Suppressor macrophage treated with lipopolysaccharide for 4 hours (primary cell): ENCODE measurements around the gene TM4SF1.
"Not testable (repeated sequence)": the region's sequence is repeated elsewhere in the genome, so short reads cannot be mapped to it uniquely, and the experiment has no call there.

Experiments used
- DNase-seq: peaks from one replicate; pipeline ENCODE4 v3.0.0-alpha.2; 2020

TM4SF1 gene

DNA sequence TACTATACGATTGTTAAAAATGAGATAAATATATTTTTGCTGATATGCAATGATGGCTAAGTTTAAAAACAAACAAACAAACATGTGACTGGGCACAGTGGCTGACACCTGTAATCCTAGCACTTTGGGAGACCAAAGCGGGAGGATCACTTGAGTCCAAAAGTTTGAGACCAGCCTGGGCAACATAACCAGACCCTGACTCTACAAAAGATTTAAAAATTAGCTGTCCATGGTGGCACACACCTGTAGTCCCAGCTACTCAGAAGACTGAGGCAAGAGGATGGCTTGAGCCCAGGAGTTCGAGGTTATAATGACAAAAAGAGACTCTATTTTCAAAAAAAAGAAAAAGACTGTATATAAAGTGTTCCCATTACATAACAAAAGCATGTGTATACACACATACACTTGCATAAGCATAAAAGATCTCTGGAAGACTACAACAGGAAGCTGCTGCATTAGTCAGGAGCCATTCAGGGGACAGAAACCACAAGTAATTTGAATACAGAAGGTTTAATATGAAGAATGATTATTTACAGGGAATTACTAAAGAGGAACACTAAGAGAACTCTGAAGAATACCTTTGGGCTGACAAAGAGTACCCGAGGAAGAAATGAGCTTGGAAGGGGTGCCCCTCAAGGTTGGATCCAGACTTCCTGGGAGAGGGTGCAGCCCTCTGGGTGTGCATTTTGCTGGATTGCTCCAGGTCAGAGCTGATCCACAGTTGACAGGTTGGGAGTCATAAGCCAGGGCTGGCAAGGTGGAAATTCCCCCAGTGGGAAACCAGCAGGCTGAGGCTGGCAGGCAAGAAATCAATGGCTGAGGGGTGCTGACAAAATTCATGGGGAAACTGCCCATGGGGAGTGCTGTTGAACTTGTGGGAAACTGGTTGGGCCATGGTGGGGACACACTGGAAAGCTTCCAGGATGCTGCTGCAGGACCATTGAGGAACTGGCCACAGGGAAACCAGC, 34.8 kb downstream of the TM4SF1 start:
- DNase-seq, result peak; percentile 83

DNA sequence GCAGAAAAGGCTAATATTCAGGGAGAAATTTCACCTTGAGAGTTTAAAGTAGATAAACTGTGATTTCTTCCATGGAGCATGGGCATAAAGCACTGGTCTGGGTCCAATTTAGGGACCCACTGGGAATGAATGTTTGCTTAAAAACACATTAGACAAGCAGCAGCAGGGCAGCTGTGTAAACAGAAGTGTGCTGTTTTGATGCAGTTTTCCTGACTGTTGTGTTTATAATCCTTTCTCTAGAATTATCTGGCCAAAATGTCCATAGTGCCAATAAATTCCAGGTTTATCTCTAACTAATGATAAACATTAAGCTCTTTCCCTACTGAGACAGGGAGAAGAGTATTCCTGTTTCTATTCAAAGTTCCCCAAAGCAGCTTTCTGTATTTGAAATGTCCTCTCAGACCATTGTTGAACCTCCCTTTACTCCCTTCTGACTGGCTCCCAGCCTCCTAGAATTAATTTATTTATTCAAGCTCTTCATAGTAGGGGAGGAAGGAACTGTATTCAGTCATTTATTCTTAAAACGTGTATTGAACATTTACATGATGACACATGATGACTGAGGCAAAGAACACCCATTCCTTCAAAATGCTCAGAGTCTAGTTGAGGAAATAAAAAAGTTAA, 37.0 kb downstream of the TM4SF1 start:
- peak; percentile 15 for DNase-seq

- DNase-seq, result peak; percentile 59
These were observed 37.5 kb downstream of the TM4SF1 start for GRCh38 chr3:149339931-149340309.

GRCh38 chr3:149337486-149337885, 40.0 kb downstream of the TM4SF1 start:
- not testable (repeated sequence) for DNase-seq

DNA sequence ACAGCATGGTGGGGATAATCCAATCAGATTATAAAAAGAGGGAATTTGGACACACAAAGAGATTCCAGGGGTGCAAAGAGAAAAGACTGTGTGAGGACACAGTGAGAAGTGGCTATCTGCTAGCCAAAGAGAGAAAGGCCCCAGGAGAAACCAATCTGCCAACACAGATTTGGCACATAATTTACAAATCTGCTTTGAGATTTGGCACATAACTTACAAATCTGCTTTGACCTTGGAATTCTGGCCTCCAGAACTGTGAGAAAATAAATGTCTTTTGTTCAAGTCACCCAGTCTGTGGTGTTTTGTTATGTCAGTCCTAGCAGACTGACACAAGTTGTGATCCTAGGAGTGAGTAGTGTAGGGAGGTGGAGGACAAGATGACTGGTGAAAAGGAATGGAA, 40.5 kb downstream of the TM4SF1 start:
- DNase-seq, result no peak

DNA sequence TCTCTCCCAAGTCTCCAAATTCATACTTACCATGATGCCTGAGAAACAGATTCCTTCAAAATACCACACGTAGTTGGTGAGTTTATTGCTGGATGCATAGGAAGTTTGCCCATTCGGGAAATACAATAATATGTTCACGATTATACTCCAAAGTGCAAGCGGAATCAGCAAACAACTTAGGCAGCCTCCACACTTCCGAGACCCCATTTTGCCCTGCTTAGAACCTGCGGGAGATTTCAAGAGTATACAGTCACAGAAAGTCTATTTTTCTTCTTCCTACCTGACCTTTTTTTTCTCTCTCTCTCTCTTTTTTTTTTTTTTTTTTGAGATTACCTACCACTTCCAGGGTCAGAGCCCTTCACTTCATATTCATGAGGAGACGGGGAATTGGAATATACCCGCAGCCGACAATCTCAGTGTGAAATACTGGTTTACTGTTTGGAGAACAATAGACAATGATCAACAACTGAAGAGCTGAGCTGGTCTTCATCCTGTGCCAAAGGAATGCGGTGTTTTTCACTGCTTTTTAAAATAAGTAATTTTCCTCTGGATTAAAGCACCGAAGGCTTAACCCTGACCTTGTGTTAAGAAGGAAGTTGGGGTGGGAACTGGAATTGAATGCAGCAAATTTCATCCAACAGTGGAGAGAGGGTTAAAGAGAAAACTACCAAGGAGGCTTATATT, 44.1 kb downstream of the TM4SF1 start, which contains the start of gene TM4SF18:
Gene TM4SF18 (minus strand): TSS at position 461 of the 684 bp plus-strand sequence. CDS start 254 bp downstream, at position 207.
- no peak for DNase-seq

- DNase-seq, result no peak
These were observed 44.7 kb downstream of the TM4SF1 start for GRCh38 chr3:149332771-149333170.

- DNase-seq, result no peak
These were observed 45.2 kb downstream of the TM4SF1 start for GRCh38 chr3:149332227-149332765.

- DNase-seq, result no peak
These were observed 46.1 kb downstream of the TM4SF1 start for GRCh38 chr3:149331396-149331795.

DNA sequence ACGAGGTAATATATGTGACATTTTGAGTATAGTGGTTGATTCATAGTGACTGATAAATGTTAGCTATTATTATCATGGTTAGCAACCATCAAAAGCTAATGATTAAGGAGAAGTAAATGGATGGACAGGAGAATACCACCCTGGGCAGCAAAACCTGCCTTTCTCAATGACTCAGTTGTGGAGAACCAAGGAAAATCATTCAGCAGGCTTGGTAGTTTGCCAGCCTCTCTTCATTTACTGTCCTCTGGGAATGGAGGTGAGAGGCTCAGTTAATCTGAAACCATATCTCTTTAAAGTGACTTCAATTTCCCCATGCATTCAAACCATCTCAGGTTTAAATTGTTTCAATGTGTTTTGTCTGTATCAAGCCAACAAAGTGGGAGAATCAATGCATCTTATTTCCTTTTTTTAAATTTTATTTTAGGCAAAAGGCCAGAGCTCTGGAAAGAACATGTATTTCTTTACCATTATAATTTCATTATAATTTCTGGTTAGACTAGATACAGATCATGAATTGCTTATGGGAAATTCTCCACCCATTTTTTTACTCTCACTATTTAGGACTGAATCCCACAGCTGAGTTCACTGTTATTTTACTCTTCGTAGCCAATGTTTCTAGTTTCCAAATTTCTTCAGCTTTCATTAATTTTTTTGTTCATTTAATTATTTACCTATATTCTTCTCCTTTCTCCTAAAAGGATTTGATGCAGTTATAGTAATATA, 46.7 kb downstream of the TM4SF1 start:
- DNase-seq, result no peak

- DNase-seq, result no peak
These were observed 50.3 kb downstream of the TM4SF1 start for GRCh38 chr3:149327156-149327555.

GRCh38 chr3:149325581-149325980, 51.9 kb downstream of the TM4SF1 start:
- no peak for DNase-seq

- no peak for DNase-seq
These were observed 53.1 kb downstream of the TM4SF1 start for GRCh38 chr3:149324332-149324731.

DNA sequence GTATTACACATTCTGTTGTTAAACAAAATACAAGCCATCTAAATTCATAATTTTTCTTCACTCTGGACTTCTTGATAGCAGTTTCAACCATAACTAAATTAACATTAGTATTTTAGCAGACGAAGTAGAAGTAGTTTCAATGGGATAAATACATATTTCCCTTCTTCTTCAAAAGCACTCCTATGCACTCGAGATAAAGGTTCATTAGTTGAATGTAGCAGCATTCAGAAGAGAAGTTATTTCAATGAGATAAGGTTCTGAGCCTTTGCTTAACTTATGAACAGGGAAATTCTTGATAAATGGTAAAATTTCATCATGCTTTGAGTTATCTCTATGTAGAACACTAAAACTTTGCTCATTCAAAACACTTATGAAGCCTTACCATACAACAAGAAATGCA, 55.8 kb downstream of the TM4SF1 start:
- DNase-seq, result no peak

GRCh38 chr3:149321136-149321535, 56.3 kb downstream of the TM4SF1 start:
- DNase-seq, result no peak

- DNase-seq, result no peak
These were observed 57.7 kb downstream of the TM4SF1 start for GRCh38 chr3:149319750-149320149.
